ENCODE results near the gene SF3A2. TPM values are rescaled to one million over a fixed set of nuclear protein-coding genes. Genes with fewer than 3 reads are reported as not detected.

SF3A2 gene
- total RNA-seq, 2 donors from 2014 or later = 15.5 to 30.1 TPM

GRCh38 chr19:2214251-2214650 lies 22.4 kb upstream of the SF3A2 start:
- WGBS, 2 donors = 94 to 100% methylated on average over 5 to 17 of the region's 17 CpGs
- ATAC-seq (no peak), DNase-seq (no peak)
- H3K27ac ChIP-seq = no peak overlapping the region
- peaks cover 0 to 37% of the 10 kb centered on the region in 2 donors for H3K36me3 ChIP-seq (replicated peaks in 1 of 2; ENCODE audit: insufficient read depth in 1 of 2, low read depth in 2 of 2)
- H3K4me3 ChIP-seq = no peak overlapping the region
- H3K9me3 ChIP-seq = no peaks in the 10 kb centered on the region
- no peaks in the 10 kb centered on the region for H3K4me1 ChIP-seq
- no peak for TF ChIP-seq POLR2A (IDR thresholded peaks at IDR 0.05)
- TF ChIP-seq CTCF (IDR thresholded peaks at IDR 0.05) = no peak
- no peaks in the 10 kb centered on the region for H3K27me3 ChIP-seq
- intact Hi-C loops (cut with DNase I) = no loop called here

DNA sequence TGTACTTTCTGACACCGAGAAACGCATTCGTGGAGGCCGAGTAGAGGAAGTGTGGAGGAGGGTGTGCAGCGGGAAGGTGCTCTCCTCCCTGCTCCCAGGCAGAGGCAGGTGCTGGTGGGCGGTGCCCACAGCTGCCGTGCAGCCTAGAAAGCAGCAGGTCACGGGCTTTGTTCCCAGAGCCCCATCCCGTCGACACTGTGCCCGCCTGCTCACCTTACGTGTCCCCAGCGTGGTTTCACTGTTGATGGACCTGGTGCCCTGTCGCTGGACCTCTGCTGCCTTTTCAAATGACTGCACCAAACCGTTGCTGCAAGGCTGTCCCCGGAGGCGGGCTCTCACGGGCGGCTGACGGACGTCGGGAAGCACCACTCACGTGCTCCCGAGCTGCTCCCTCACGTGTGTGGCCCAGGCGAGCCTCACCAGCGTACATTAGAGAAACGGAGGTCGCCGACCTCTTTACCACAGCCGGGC lies 21.3 kb upstream of the SF3A2 start:
- TF ChIP-seq POLR2A (IDR thresholded peaks at IDR 0.05) (no peak), CTCF (IDR thresholded peaks at IDR 0.05) (no peak)
- no peak for ATAC-seq
- no peaks in the 10 kb centered on the region for H3K27me3 ChIP-seq
- no peaks in the 10 kb centered on the region for H3K4me1 ChIP-seq
- WGBS, 2 donors = 84 to 90% methylated on average over 24 to 31 of the region's 31 CpGs
- no peak overlapping the region for H3K27ac ChIP-seq
- no peak for DNase-seq
- peaks cover 0 to 41% of the 10 kb centered on the region in 2 donors for H3K36me3 ChIP-seq (replicated peaks in 1 of 2; ENCODE audit: insufficient read depth in 1 of 2, low read depth in 2 of 2)
- intact Hi-C loops (cut with DNase I) = no loop called here
- no peaks in the 10 kb centered on the region for H3K9me3 ChIP-seq
- H3K4me3 ChIP-seq = no peak overlapping the region

DNA sequence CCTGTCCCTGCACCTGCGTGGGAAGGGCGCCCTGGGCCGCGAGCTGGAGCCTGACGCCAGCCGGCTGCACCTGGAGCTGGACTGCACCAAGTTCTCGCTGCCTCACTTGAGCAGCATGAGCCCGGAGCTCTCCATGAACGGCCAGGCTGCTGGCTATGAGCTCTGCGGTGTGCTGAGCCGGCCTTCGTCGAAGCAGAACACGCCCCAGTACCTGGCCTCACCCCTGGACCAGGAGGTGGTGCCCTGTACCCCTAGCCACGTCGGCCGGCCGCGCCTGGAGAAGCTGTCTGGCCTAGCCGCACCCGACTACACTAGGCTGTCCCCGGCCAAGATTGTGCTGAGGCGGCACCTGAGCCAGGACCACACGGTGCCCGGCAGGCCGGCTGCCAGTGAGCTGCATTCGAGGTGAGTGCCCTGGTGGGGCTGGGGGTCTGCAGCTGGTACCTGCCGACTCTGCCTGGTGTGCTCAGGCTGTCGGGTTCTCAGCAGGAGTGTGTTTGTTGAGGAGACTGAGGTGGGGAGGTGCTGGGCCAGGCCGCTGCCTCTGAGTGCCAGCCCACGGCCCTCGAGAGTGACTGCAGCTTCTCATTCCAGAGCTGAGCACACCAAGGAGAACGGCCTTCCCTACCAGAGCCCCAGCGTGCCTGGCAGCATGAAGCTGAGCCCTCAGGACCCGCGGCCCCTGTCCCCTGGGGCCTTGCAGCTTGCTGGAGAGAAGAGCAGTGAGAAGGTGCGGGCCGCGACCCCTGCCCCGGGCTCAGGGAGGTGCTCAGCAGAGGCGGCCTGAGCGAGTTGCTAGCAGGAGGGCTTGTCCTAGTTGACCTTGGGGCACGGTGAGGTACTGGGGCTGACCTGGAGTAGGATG lies 20.0 kb upstream of the SF3A2 start:
- Histone ChIP-seq H3K4me1 (no peaks in the 10 kb centered on the region), H3K36me3 (replicated peaks in 1 of 2; ENCODE audit: insufficient read depth in 1 of 2, low read depth in 2 of 2) (peaks cover 0 to 36% of the 10 kb centered on the region in 2 donors), H3K27ac (no peak overlapping the region), H3K9me3 (no peaks in the 10 kb centered on the region), H3K4me3 (no peak overlapping the region), H3K27me3 (no peaks in the 10 kb centered on the region)
- TF ChIP-seq CTCF (IDR thresholded peaks at IDR 0.05) (no peak), POLR2A (IDR thresholded peaks at IDR 0.05) (no peak)
- 96% methylated on average over 42 of the region's 43 CpGs; no CpG with 5 or more reads in 1 of the 2 donors for WGBS, 2 donors
- intact Hi-C loops (cut with DNase I) = no loop called here
- DNase-seq (no peak), ATAC-seq (no peak)

GRCh38 chr19:2217591-2217990 lies 19.0 kb upstream of the SF3A2 start:
- ATAC-seq = no peak
- Histone ChIP-seq H3K9me3 (no peaks in the 10 kb centered on the region), H3K36me3 (replicated peaks in 1 of 2; ENCODE audit: insufficient read depth in 1 of 2, low read depth in 2 of 2) (peaks cover 0 to 30% of the 10 kb centered on the region in 2 donors), H3K27me3 (no peaks in the 10 kb centered on the region), H3K4me1 (no peaks in the 10 kb centered on the region), H3K27ac (no peak overlapping the region), H3K4me3 (no peak overlapping the region)
- 98% methylated on average over 22 of the region's 22 CpGs; no CpG with 5 or more reads in 1 of the 2 donors for WGBS, 2 donors
- intact Hi-C loops (cut with DNase I) = no loop called here
- TF ChIP-seq POLR2A (IDR thresholded peaks at IDR 0.05) (no peak), CTCF (IDR thresholded peaks at IDR 0.05) (no peak)
- no peak for DNase-seq
